HG03280 (cell line): ENCODE data around the gene CNIH4.
"Not testable (repeated sequence)": the region's sequence is repeated elsewhere in the genome, so short reads cannot be mapped to it uniquely, and the experiment has no call there.

Source experiments
- ATAC-seq: cut with Tn5 transposase; IDR thresholded peaks from one replicate; pipeline ENCODE4 v1.9.1; 2021; ENCODE audit warnings: mild to moderate bottlenecking, moderate library complexity; ENCODE audit not compliant: unreplicated experiment

Gene CNIH4

GRCh38 chr1:224392411-224393249 lies 36.0 kb downstream of the CNIH4 start:
- no peak for ATAC-seq

GRCh38 chr1:224393294-224393693 lies 36.6 kb downstream of the CNIH4 start:
- no peak for ATAC-seq

- ATAC-seq = no peak
Observed at GRCh38 chr1:224399887-224400286, 43.2 kb downstream of the CNIH4 start.

DNA sequence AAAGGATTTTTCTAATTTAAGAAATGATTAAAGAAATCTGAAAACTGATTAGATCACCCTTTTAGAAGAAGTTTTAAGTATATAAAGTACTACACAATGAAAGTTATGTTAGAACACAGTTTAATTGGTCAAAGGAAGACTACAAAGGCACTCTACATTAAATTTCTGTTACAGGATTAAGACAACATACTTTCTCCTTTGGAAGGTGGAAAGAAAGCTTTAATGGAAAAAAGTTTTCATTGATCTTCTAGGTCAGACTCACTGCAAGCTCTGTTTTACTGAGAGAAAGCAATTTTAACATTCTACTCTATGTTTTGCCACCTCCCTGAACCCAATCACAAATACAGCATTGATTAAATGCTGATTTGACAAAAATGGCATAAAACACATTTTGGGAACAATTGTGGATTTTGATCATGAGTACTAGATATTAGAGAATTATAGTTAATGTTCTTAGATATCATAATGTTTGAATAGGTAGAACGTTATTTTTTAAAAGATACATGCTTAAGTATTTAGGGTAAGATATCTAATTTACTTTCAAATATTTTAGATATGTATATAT lies 45.9 kb downstream of the CNIH4 start:
- ATAC-seq = no peak

- no peak for ATAC-seq
Observed at GRCh38 chr1:224404916-224405603, 48.4 kb downstream of the CNIH4 start.

GRCh38 chr1:224405604-224405970 lies 48.9 kb downstream of the CNIH4 start:
- no peak for ATAC-seq

DNA sequence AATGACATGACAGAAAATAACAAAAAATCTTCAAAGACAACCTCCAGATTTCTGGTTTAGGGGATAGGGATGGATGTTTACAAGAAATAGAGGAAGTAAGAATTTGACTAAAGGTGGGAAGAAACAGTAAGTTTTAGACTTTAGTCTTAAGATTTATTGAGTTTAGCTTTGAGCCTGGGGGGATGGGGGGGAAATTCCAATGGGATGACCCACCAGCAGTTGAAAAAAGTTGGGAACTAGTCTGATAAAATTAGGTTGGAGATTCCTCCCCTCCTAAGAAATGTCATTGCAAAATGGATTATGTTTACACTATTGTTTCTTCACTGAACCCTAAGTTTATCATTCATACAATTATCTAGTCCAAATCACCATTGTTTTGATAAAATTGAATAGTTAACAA lies 49.5 kb downstream of the CNIH4 start:
- no peak for ATAC-seq

DNA sequence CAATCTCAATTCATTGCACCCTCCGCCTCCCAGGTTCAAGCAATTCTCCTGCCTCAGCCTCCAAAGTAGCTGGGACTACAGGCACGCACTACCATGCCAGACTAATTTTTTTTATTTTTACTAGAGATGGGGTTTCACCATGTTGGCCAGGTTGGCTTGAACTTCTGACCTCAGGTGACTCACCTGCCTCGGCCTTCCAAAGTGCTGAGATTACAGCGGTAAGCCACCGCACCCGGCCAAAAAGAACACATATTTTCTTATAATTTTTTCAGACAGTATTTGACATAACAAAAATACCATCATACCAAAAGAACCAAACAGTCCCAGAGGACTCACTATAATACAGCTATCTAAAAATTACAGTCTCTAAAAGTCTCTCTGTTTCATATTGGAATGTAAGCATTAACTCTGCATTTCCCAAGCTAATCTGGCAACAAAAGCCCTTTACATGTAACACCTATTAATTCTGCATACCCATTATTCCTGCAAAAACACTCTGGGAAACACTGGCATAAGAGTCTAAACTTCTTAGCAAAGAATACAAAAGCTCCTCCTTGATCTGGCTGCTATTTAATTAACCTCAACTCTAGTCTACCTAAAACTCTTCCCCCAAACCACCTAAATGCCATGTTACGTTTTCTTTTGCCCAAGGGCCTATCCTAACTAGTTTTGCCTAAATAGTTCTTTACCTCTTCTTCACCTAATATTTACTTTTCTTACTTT lies 51.1 kb downstream of the CNIH4 start:
- no peak for ATAC-seq

- no peak for ATAC-seq
Observed at GRCh38 chr1:224408294-224408590, 51.6 kb downstream of the CNIH4 start.

GRCh38 chr1:224411766-224412165 lies 55.1 kb downstream of the CNIH4 start:
- no peak for ATAC-seq

DNA sequence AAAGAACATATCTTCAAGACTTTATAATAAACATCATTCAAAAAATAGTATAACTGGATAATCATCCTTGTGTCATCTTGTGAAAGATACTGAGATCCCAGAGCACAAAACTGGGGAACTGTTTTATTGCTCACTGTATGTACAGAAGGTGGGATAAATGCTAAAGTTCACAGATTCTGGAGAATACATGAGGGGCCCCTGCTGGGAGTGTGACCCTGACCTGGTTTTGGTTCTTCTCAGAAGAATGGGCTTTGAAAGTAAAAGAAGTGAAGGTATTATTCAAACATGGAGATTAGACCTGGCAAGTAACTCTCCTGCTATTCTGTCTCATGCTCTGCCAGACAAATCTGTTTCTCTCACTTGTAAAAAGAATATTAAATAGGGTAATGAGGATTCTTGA lies 63.4 kb downstream of the CNIH4 start:
- ATAC-seq = no peak

DNA sequence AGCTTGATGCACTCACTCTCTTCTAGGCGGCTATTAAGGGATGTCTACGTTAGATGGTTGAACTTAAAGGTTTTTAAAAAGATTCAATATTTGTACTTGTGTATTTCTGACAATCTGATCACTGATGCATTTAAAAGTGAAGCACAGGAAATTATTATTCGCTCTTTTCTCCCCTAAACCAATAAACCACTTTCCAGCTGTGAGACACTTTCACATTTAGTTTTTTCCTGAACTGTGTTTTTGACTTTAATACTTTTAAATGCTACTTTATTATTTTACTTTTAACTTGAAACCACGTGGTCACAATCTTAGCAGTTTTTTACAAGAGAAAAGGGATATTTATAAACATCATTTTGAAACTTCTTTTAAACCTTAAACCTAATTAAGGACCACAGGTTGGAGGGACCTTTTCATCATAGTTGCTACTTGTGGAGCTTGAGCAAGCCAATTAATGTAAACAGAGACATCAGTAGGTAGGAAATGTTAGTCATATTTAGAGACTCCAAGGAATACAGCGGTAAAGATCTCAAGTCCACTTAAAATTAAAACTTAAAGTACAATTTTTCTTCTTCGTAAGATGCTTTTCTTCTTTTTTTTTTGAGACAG lies 68.7 kb downstream of the CNIH4 start:
- ATAC-seq = no peak

DNA sequence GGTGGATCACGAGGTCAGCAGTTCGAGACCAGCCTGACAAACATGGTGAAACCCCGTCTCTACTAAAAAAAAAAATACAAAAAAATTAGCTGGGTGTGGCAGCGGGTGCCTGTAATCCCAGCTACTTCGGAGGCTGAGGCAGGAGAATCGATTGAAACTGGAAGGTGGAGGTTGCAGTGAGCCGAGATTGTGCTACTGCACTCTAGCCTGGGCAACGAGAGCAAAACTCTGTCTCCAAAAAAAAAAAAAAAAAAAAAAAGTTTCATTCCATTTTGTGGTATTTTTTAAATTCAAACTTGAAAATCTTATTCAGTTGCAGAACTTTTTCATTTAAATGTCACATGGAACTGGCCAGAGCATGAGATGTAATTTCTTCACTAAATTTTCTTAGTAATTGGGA lies 70.2 kb downstream of the CNIH4 start:
- not testable (repeated sequence) for ATAC-seq

DNA sequence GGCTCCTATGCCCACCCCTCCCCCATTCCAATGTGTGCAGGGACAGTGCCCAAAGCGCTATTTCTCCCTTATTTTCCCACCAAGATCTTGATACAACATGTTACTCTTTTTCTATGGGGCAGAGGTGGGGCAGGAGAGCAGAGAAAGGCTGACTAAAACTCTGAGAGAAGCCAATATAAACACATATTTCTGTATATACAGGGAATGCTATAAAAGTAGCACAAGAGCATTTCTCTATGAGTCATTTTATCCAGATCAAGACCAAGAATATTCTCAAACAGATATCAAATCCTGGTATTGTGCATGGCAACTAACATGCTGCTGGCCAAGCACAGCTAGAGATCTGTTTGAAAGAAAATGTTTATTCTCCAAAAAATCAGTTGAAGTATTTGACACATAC lies 70.7 kb downstream of the CNIH4 start:
- ATAC-seq = no peak

DNA sequence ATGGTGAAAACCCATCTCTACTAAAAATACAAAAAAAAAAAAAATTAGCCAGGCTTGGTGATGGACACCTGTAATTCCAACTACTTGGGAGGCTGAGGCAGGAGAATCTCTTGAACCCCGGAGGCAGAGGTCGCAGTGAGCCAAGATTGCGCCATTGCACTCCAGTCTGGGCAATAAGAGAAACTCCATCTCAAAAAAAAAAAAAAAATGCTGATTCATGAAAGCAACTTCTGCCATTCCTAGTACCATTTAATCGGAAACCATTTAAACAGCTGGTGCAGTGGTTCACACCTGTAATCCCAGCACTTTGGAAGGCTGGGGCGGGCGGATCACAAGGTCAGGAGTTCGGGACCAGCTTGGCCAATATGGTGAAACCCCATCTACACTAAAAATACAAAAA lies 72.0 kb downstream of the CNIH4 start:
- ATAC-seq = not testable (repeated sequence)
